ENCODE data around the gene ACTRT3. TPM values are rescaled to one million over a fixed set of nuclear protein-coding genes. Genes with fewer than 3 reads are reported as not detected.

The ACTRT3 gene
- total and polyA plus RNA-seq, 11 donors: 0.18 to 1.3 (median 0.54) TPM

GRCh38 chr3:169772897-169773816 is 3.8 kb upstream of the ACTRT3 start, which contains the start of gene MYNN:
Gene MYNN (plus strand): TSS chr3:169773396. CDS start chr3:169774296, 900 bp downstream.
- peak within 1 kb of the TSS; percentile 61 to 97 (median 81) for H3K4me3 ChIP-seq
- peaks cover 0 to 41% (median 37%) of the 10 kb centered on the region in 9 donors for H3K36me3 ChIP-seq
- no peaks in the 10 kb centered on the region for H3K27me3 ChIP-seq
- intact Hi-C loops (cut with DNase I): loop anchor here in 2 of 10 donors (5.0 to 10.0 kb wide), 2 partner anchors 192 to 194 kb away; partner anchors contain the start of gene SEC62 (in 2 of the 2)
- H3K27ac ChIP-seq: peak within 1 kb of the TSS; percentile 96 to 100 (median 98)
- WGBS, 4 donors: 0 to 1% (median 0%) methylated on average over 7 to 61 of the region's 61 CpGs
- ATAC-seq: peak; percentile 93 to 95 (median 94)
- H3K9me3 ChIP-seq: no peaks in the 10 kb centered on the region
- TF ChIP-seq CTCF (IDR thresholded peaks at IDR 0.05) (peak in 1 of 12 donors; percentile 29), POLR2A (IDR thresholded peaks at IDR 0.05) (peak; percentile 83 to 97)
- peaks cover 0 to 28% (median 24%) of the 10 kb centered on the region in 12 donors for H3K4me1 ChIP-seq
- DNase-seq: peak; percentile 93 to 96 (median 94)

- TF ChIP-seq CTCF (IDR thresholded peaks at IDR 0.05) (no peak), POLR2A (IDR thresholded peaks at IDR 0.05) (no peak)
- intact Hi-C loops (cut with DNase I): loop anchor here in 2 of 10 donors (5.0 to 10.0 kb wide), 2 partner anchors 192 to 195 kb away; partner anchors contain the start of gene SEC62 (in 2 of the 2)
- ATAC-seq: peak; percentile 65 to 79 (median 71)
- Histone ChIP-seq H3K27me3 (no peaks in the 10 kb centered on the region), H3K27ac (peak overlapping the region; percentile 96 to 100 (median 98)), H3K4me3 (peak overlapping the region; percentile 61 to 97 (median 81)), H3K9me3 (no peaks in the 10 kb centered on the region), H3K36me3 (peaks cover 0 to 34% (median 30%) of the 10 kb centered on the region in 9 donors), H3K4me1 (peaks cover 0 to 28% (median 24%) of the 10 kb centered on the region in 12 donors)
- peak; percentile 73 to 81 (median 77) for DNase-seq
- WGBS, 4 donors: 0 to 1% (median 1%) methylated on average over 15 of the region's 15 CpGs
Observed at GRCh38 chr3:169772305-169772896, 3.0 kb upstream of the ACTRT3 start.

DNA sequence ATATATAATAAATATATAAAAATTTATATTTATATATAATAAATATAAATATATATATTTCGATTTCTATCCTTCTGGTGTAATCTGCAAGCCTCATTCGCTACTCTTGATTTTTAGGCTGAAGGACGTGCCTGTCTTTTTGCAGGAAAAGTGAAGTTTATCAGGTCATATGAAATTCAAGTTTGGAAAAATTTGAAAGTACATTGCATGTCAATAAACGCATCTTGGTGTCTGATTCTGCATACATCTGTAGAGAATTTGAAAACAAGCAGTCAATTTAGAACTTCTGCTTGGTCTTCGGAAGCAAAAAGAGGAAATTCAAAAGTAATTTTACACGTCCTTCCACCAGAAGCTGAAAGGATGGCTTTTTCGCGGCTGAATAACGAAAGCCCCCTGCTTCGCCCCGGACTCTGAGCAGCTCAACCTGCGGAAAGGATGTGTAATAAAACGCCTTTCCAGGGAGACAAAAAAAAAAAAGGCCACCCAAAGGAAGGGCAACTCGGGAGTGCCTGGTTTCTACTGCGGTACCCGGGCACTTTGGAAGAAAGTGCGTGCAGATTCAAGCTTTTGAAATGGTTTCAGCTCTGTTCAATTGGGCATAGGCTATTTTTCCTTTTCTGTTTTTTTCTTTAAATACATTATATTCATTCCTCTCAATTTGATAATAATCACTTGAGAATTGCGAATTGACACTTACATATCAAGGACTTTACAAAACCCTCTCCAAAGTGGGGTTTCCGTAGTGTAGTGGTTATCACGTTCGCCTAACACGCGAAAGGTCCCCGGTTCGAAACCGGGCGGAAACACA is 2.3 kb upstream of the ACTRT3 start:
- H3K4me3 ChIP-seq: peak overlapping the region; percentile 61 to 97 (median 81)
- WGBS, 4 donors: 1% methylated on average over 27 of the region's 27 CpGs
- intact Hi-C loops (cut with DNase I): loop anchor here in 2 of 10 donors (5.0 to 10.0 kb wide), 2 partner anchors 193 to 196 kb away; partner anchors contain the start of gene SEC62 (in 2 of the 2)
- H3K4me1 ChIP-seq: peaks cover 0 to 28% (median 24%) of the 10 kb centered on the region in 12 donors
- no peaks in the 10 kb centered on the region for H3K9me3 ChIP-seq
- peak in 2 of 4 donors; percentile 34 to 37 for ATAC-seq
- H3K27me3 ChIP-seq: no peaks in the 10 kb centered on the region
- peak in 4 of 5 donors; percentile 32 to 41 (median 34) for DNase-seq
- TF ChIP-seq CTCF (IDR thresholded peaks at IDR 0.05): no peak
- TF ChIP-seq POLR2A (IDR thresholded peaks at IDR 0.05): no peak
- H3K27ac ChIP-seq: peak overlapping the region; percentile 96 to 100 (median 98)
- peaks cover 0 to 27% (median 23%) of the 10 kb centered on the region in 9 donors for H3K36me3 ChIP-seq
